CD4-positive, alpha-beta T cell (primary cell): ENCODE data around the gene DDX5. TPM values are rescaled to one million over a fixed set of nuclear protein-coding genes. Genes with fewer than 3 reads are reported as not detected.

Source experiments
- ATAC-seq: fragments of 200-7000 bp; cut with Tn5 transposase; one replicate; pipeline ENCODE4 v1.10.0; 2022; ENCODE audit warnings: mild to moderate bottlenecking; ENCODE audit not compliant: poor library complexity
- CTCF ChIA-PET: fragments of 350-600 bp; sonication (Branson Sonifier 250); formaldehyde crosslinking; loops from one replicate; lab custom pipeline; 2021; ENCODE audit warnings: antibody characterized with exemption, inconsistent platforms; lab: Charles Lee
- POLR2A ChIA-PET: fragments of 350-600 bp; sonication (Branson Sonifier 250); formaldehyde crosslinking; loops from one replicate; lab custom pipeline; 2021; ENCODE audit warnings: antibody characterized with exemption, inconsistent platforms; lab: Charles Lee
- DNase-seq, 14 experiments: peaks; one replicate each; pipeline ENCODE4 v3.0.0-alpha.2; 2013 to 2020; ENCODE audit warnings: mixed read lengths in 2 of 14
- H3K27ac ChIP-seq, 2 donors: one replicate each; pipeline versions ENCODE4 v1.5.1 to v1.7.0; 2013; ENCODE audit warnings: low read length in 2 of 2, low read depth in 1 of 2, mild to moderate bottlenecking in 1 of 2
- H3K27me3 ChIP-seq, 2 experiments: 1 replicate in 1 of 2; 2 replicates in 1 of 2; pipeline versions ENCODE4 v1.6.1 to v1.7.0; 2013; ENCODE audit warnings: low read length in 2 of 2, control low read depth in 1 of 2, mild to moderate bottlenecking in 1 of 2, moderate library complexity in 1 of 2; ENCODE audit not compliant: insufficient read depth in 2 of 2, control insufficient read depth in 1 of 2
- H3K36me3 ChIP-seq: one replicate; pipeline ENCODE4 v1.6.1; 2013; ENCODE audit warnings: low read length, control low read depth; ENCODE audit not compliant: insufficient read depth
- H3K4me1 ChIP-seq: one replicate; pipeline ENCODE4 v1.6.1; 2013; ENCODE audit warnings: low read length, control low read depth; ENCODE audit not compliant: insufficient read depth
- H3K4me3 ChIP-seq: one replicate; pipeline ENCODE4 v1.5.1; 2013; ENCODE audit warnings: mild to moderate bottlenecking, low read length, moderate library complexity
- H3K9me3 ChIP-seq, 2 experiments: 1 replicate in 1 of 2; 2 replicates in 1 of 2; pipeline versions ENCODE4 v1.6.1 to v1.7.0; 2013; ENCODE audit warnings: low read length in 2 of 2, mild to moderate bottlenecking in 2 of 2, control low read depth in 1 of 2, moderate library complexity in 1 of 2; ENCODE audit not compliant: control insufficient read depth in 1 of 2, insufficient read depth in 1 of 2
- H3K27ac Mint-ChIP-seq: one replicate; pipeline ENCODE4 v1.8.0; 2020; ENCODE audit warnings: mixed read lengths
- H3K27me3 Mint-ChIP-seq: one replicate; pipeline ENCODE4 v1.8.0; 2021; ENCODE audit warnings: mixed read lengths
- H3K36me3 Mint-ChIP-seq: one replicate; pipeline ENCODE4 v1.8.0; 2021; ENCODE audit warnings: low read depth, mixed read lengths
- H3K4me1 Mint-ChIP-seq: one replicate; pipeline ENCODE4 v1.8.0; 2021; ENCODE audit warnings: low read depth, mixed read lengths
- H3K4me3 Mint-ChIP-seq: one replicate; pipeline ENCODE4 v1.8.0; 2020; ENCODE audit warnings: mild to moderate bottlenecking, mixed read lengths
- H3K9me3 Mint-ChIP-seq: one replicate; pipeline ENCODE4 v1.8.0; 2020; ENCODE audit warnings: mixed read lengths
- intact Hi-C, 2 experiments: fragments of 100-400 bp; cut with DNase I in 1 of 2; cut with micrococcal nuclease in 1 of 2; formaldehyde crosslinking; loops; one replicate each; pipeline versions ENCODE4 v1.15.1 to v1.9.0; 2023 to 2025; cut with DNase I, micrococcal nuclease
- total RNA-seq, 174 experiments: library from RNA in 2 of 174; stranded (reverse) in 2 of 174; gene quantifications; one replicate each; pipeline ENCODE4 v1.2.3 and lab custom pipeline; 2021 to 2026
- TF ChIP-seq, protein P1 (sequence below): fragments of 200-600 bp; IDR thresholded peaks from one replicate; pipeline ENCODE4 v1.8.0; 2022; ENCODE audit warnings: antibody characterized with exemption, mild to moderate bottlenecking

The DDX5 gene
- total RNA-seq, 2 experiments from 2014 or later: 2,388 to 2,534 TPM

- Mint-ChIP-seq H3K4me3 (no peak overlapping the region), H3K27ac (no peak overlapping the region), H3K4me1 (peaks cover 14% of the 10 kb centered on the region), H3K36me3 (peaks cover 85% of the 10 kb centered on the region), H3K9me3 (no peaks in the 10 kb centered on the region), H3K27me3 (no peaks in the 10 kb centered on the region)
- no peaks in the 10 kb centered on the region for H3K4me1 ChIP-seq
- no peaks in the 10 kb centered on the region for H3K9me3 ChIP-seq
- peaks cover 91% of the 10 kb centered on the region for H3K36me3 ChIP-seq
- POLR2A ChIA-PET: interaction anchor here (2.6 kb wide), 1 partner anchor 14 kb away, joined by 19 read pairs; the partner anchor contains the start of genes CEP95 and DDX5
- intact Hi-C loops: no loop called here
- H3K27ac ChIP-seq: no peak overlapping the region
- DNase-seq: no peak
- H3K27me3 ChIP-seq: no peaks in the 10 kb centered on the region
- CTCF ChIA-PET: interaction anchor here (0.6 to 1.3 kb wide), 4 partner anchors 29 to 132 kb away, joined by 3 to 7 read pairs (median 4); no protein-coding TSS in a partner anchor
- TF ChIP-seq, protein P1, sequence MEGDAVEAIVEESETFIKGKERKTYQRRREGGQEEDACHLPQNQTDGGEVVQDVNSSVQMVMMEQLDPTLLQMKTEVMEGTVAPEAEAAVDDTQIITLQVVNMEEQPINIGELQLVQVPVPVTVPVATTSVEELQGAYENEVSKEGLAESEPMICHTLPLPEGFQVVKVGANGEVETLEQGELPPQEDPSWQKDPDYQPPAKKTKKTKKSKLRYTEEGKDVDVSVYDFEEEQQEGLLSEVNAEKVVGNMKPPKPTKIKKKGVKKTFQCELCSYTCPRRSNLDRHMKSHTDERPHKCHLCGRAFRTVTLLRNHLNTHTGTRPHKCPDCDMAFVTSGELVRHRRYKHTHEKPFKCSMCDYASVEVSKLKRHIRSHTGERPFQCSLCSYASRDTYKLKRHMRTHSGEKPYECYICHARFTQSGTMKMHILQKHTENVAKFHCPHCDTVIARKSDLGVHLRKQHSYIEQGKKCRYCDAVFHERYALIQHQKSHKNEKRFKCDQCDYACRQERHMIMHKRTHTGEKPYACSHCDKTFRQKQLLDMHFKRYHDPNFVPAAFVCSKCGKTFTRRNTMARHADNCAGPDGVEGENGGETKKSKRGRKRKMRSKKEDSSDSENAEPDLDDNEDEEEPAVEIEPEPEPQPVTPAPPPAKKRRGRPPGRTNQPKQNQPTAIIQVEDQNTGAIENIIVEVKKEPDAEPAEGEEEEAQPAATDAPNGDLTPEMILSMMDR: no peak
- no peak overlapping the region for H3K4me3 ChIP-seq
- no peak for ATAC-seq
Measured at GRCh38 chr17:64520359-64520758, 14.3 kb upstream of the DDX5 start.

DNA sequence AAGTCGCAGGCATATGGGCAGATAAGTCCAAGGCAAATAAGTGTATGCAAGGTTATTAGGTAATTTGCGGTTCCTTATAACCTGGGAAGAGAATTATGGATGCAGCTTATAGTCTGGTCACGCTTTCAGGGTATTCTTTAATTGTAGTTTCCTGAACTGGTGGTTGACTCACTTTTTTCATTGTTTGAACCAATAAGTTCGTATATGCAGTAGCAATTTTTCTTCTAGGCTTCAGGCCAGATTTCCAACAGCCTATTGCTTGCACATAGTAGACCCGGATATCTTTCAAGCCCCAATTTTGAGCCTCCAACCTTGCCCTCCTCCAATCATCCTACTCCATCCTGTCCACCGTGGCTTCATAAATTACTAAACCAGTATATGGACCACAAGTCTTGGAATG lies 13.5 kb upstream of the DDX5 start:
- H3K27ac ChIP-seq: no peak overlapping the region
- peaks cover 91% of the 10 kb centered on the region for H3K36me3 ChIP-seq
- H3K9me3 ChIP-seq: no peaks in the 10 kb centered on the region
- Mint-ChIP-seq H3K36me3 (peaks cover 91% of the 10 kb centered on the region), H3K27me3 (no peaks in the 10 kb centered on the region), H3K4me1 (peaks cover 19% of the 10 kb centered on the region), H3K27ac (no peak overlapping the region), H3K9me3 (no peaks in the 10 kb centered on the region), H3K4me3 (no peak overlapping the region)
- intact Hi-C loops: loop anchor here in 1 of 2 experiments (5.0 kb wide), 1 partner anchor 37 kb away; no protein-coding TSS in a partner anchor
- ATAC-seq: no peak
- POLR2A ChIA-PET: no interaction called here
- H3K4me3 ChIP-seq: no peak overlapping the region
- TF ChIP-seq, protein P1: no peak
- no peak for DNase-seq
- CTCF ChIA-PET: interaction anchor here (0.6 to 0.7 kb wide), 3 partner anchors 28 to 133 kb away, joined by 3 to 7 read pairs (median 5); no protein-coding TSS in a partner anchor
- no peaks in the 10 kb centered on the region for H3K27me3 ChIP-seq
- H3K4me1 ChIP-seq: no peaks in the 10 kb centered on the region

DNA sequence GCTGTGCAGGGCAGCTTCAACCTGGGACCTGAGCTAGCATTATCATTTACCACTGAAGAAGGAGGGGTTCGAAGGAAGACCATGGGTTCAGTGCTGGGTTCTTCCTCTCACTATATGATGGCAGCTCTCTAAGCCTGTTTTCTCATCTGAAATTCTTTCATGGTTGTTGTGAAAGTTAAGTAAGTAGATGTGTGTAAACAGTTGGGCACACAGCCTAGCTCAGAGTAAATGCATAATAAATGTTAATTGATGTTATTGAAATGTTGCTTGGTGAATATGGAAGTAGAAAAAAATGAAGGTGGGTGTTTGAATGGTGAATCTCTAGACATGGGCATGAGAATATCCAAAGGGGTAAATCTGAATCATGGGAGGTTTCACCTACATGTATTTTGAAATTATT lies 9.7 kb upstream of the DDX5 start:
- no peaks in the 10 kb centered on the region for H3K9me3 Mint-ChIP-seq
- ATAC-seq: no peak
- H3K36me3 Mint-ChIP-seq: peaks cover 97% of the 10 kb centered on the region
- DNase-seq: no peak
- CTCF ChIA-PET: no interaction called here
- H3K4me1 Mint-ChIP-seq: peaks cover 39% of the 10 kb centered on the region
- intact Hi-C loops: loop anchor here in 1 of 2 experiments (5.0 kb wide), 1 partner anchor 34 kb away; no protein-coding TSS in a partner anchor
- Histone ChIP-seq H3K27me3 (no peaks in the 10 kb centered on the region), H3K9me3 (no peaks in the 10 kb centered on the region), H3K4me3 (no peak overlapping the region), H3K4me1 (no peaks in the 10 kb centered on the region), H3K27ac (no peak overlapping the region), H3K36me3 (peaks cover 86% of the 10 kb centered on the region)
- no peak overlapping the region for H3K4me3 Mint-ChIP-seq
- no peaks in the 10 kb centered on the region for H3K27me3 Mint-ChIP-seq
- H3K27ac Mint-ChIP-seq: no peak overlapping the region
- POLR2A ChIA-PET: interaction anchor here (0.6 to 4.8 kb wide), 4 partner anchors 8 to 97 kb away, joined by 4 to 38 read pairs (median 6); partner anchors contain the start of genes CEP95, DDX5 and POLG2
- TF ChIP-seq, protein P1: no peak
